ENCODE data around the gene KTI12.

- TF ChIP-seq, protein P1, sequence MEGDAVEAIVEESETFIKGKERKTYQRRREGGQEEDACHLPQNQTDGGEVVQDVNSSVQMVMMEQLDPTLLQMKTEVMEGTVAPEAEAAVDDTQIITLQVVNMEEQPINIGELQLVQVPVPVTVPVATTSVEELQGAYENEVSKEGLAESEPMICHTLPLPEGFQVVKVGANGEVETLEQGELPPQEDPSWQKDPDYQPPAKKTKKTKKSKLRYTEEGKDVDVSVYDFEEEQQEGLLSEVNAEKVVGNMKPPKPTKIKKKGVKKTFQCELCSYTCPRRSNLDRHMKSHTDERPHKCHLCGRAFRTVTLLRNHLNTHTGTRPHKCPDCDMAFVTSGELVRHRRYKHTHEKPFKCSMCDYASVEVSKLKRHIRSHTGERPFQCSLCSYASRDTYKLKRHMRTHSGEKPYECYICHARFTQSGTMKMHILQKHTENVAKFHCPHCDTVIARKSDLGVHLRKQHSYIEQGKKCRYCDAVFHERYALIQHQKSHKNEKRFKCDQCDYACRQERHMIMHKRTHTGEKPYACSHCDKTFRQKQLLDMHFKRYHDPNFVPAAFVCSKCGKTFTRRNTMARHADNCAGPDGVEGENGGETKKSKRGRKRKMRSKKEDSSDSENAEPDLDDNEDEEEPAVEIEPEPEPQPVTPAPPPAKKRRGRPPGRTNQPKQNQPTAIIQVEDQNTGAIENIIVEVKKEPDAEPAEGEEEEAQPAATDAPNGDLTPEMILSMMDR (IDR thresholded peaks at IDR 0.05; ENCODE audit: low read length), result no peak
- TF ChIP-seq EZH2phosphoT487 (IDR thresholded peaks at IDR 0.05; ENCODE audit: low read length), result no peak
Measured at GRCh38 chr1:52059888-52060287, 26.3 kb upstream of the KTI12 start.

Data from MM.1S (cell line).